ENCODE data around the gene ULBP2. TPM values are rescaled to one million over a fixed set of nuclear protein-coding genes. Genes with fewer than 3 reads are reported as not detected.
A peak's percentile ranks its signal among the peaks of the same experiment; 100 is the strongest.
"Not testable (repeated sequence)": the region's sequence is repeated elsewhere in the genome, so short reads cannot be mapped to it uniquely, and the experiment has no call there.

ULBP2 gene
- total RNA-seq, 2 donors from 2014 or later = 2.8 to 3.7 TPM

- no peak for ATAC-seq
Measured at GRCh38 chr6:149978610-149979009, 36.8 kb downstream of the ULBP2 start.

GRCh38 chr6:149979293-149979692 is 37.5 kb downstream of the ULBP2 start:
- no peak overlapping the region for H3K4me3 Mint-ChIP-seq
- peaks cover 8% of the 10 kb centered on the region for H3K36me3 Mint-ChIP-seq (ENCODE audit: low read depth)
- DNase-seq = no peak
- no peak for ATAC-seq
- H3K4me1 Mint-ChIP-seq = peaks cover 16% of the 10 kb centered on the region
- peaks cover 82% of the 10 kb centered on the region for H3K27me3 Mint-ChIP-seq
- no peaks in the 10 kb centered on the region for H3K9me3 ChIP-seq (ENCODE audit: control insufficient read depth, low read length, poor library complexity, severe bottlenecking)
- H3K27ac Mint-ChIP-seq = no peak overlapping the region

More at GRCh38 chr6:149978610-149979009, 36.8 kb downstream of the ULBP2 start:
- DNase-seq = no peak
- H3K27ac Mint-ChIP-seq = no peak overlapping the region
- peaks cover 8% of the 10 kb centered on the region for H3K36me3 Mint-ChIP-seq (ENCODE audit: low read depth)
- H3K4me1 Mint-ChIP-seq = peaks cover 20% of the 10 kb centered on the region
- peaks cover 87% of the 10 kb centered on the region for H3K27me3 Mint-ChIP-seq
- H3K9me3 ChIP-seq (ENCODE audit: control insufficient read depth, low read length, poor library complexity, severe bottlenecking) = no peaks in the 10 kb centered on the region
- no peak overlapping the region for H3K4me3 Mint-ChIP-seq

DNA sequence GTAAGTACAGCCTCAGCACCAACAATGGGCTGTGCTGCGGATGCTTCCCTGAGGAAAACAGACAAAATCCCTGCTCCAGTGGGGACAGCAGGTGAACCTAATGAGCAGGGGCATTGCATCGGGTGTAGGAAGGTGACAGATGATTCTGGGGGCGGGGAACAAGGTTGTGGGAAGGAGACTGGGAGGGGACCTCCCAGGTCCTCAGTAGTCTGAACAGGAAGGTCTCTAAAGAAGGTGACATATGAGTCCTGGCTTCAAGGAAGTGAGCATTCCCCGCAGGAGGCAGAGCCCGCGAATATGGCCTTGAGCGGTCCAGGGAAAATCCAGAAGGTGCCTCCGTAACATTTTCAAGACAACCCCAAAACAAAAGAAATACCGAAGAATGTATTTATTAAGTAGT is 41.3 kb downstream of the ULBP2 start:
- DNase-seq (no peak), ATAC-seq (no peak)
- peaks cover 6% of the 10 kb centered on the region for H3K9me3 ChIP-seq (ENCODE audit: control insufficient read depth, low read length, poor library complexity, severe bottlenecking)
- Mint-ChIP-seq H3K36me3 (ENCODE audit: low read depth) (peaks cover 8% of the 10 kb centered on the region), H3K27ac (no peak overlapping the region), H3K4me1 (peaks cover 13% of the 10 kb centered on the region), H3K4me3 (no peak overlapping the region), H3K27me3 (peaks cover 70% of the 10 kb centered on the region)

GRCh38 chr6:149984773-149985172 is 43.0 kb downstream of the ULBP2 start:
- peaks cover 8% of the 10 kb centered on the region for H3K9me3 ChIP-seq (ENCODE audit: control insufficient read depth, low read length, poor library complexity, severe bottlenecking)
- Mint-ChIP-seq H3K36me3 (ENCODE audit: low read depth) (peaks cover 10% of the 10 kb centered on the region), H3K4me1 (peaks cover 20% of the 10 kb centered on the region), H3K4me3 (no peak overlapping the region), H3K27me3 (peaks cover 66% of the 10 kb centered on the region), H3K27ac (no peak overlapping the region)
- DNase-seq = no peak
- ATAC-seq = no peak

DNA sequence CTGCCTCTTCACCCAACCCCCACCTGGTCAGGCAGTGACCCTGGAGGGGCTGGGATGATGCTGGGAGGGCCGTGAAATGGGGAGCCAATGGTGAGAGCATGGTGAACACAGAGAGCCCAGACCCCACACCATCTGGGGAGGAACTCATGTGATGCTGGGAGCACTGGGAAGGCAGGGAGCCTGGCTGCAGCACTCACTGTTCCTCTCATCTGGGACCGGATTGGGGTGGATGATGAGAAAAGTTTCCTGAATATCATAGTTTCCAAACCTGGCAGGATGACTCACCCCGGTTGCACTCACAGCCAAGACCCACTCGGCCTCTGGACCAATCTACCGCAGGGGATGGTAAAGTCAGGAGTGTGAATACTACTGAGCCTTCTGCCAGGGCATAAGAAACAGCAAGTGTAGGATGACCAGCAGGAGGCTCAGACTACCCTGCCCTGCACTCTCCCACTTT is 43.7 kb downstream of the ULBP2 start:
- ATAC-seq (no peak), DNase-seq (no peak)
- H3K27me3 Mint-ChIP-seq = peaks cover 67% of the 10 kb centered on the region
- H3K9me3 ChIP-seq (ENCODE audit: control insufficient read depth, low read length, poor library complexity, severe bottlenecking) = peaks cover 8% of the 10 kb centered on the region
- H3K4me1 Mint-ChIP-seq = peaks cover 27% of the 10 kb centered on the region
- H3K27ac Mint-ChIP-seq = no peak overlapping the region
- peaks cover 9% of the 10 kb centered on the region for H3K36me3 Mint-ChIP-seq (ENCODE audit: low read depth)
- no peak overlapping the region for H3K4me3 Mint-ChIP-seq

- DNase-seq (no peak), ATAC-seq (no peak)
- Mint-ChIP-seq H3K27me3 (peaks cover 77% of the 10 kb centered on the region), H3K27ac (no peak overlapping the region), H3K36me3 (ENCODE audit: low read depth) (peaks cover 10% of the 10 kb centered on the region), H3K4me1 (peaks cover 31% of the 10 kb centered on the region), H3K4me3 (no peak overlapping the region)
- peaks cover 8% of the 10 kb centered on the region for H3K9me3 ChIP-seq (ENCODE audit: control insufficient read depth, low read length, poor library complexity, severe bottlenecking)
Measured at GRCh38 chr6:149987602-149988107, 45.8 kb downstream of the ULBP2 start.

DNA sequence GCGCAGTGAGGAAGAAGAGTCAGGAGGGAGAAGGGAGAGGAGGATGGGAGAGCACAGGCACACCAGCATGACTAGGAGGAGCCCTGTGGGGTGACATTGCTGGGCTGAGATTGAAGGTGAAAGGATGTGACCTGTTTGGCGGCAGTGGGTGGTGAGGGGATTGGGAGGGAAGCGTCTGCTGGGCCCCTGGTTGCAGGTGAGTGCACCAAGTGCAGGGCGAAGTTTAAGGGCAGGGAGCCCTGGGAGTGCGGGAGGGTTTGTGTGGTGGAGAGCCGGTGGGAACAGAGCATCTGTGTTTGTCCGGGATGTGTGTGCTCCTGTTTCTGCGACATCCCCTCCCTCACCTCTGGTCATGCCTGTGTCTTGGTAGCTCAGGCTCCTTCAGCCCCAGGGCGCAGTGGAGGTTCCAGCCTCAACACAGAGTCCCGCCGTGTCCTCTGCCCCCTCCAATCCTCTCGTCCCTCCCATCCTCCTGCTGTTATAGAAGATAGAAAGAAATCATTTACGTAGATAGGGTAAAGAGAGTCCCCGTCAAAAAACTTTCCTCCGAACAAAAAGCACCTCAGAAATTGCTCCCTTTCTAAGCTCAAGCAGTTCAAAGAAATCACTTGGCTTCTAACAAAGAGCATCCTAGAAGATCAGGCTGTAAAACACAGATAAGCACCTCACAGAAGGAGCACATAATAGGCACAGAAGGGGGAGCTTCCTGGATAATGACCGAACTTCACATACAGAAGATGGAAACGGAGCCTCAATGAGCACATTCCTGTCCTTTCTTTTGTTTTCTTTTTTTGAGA is 46.9 kb downstream of the ULBP2 start:
- H3K9me3 ChIP-seq (ENCODE audit: control insufficient read depth, low read length, poor library complexity, severe bottlenecking) = peaks cover 8% of the 10 kb centered on the region
- H3K27me3 Mint-ChIP-seq = peaks cover 79% of the 10 kb centered on the region
- H3K4me3 Mint-ChIP-seq = peak overlapping the region; percentile 45
- peak overlapping the region; percentile 74 for H3K27ac Mint-ChIP-seq
- peaks cover 10% of the 10 kb centered on the region for H3K36me3 Mint-ChIP-seq (ENCODE audit: low read depth)
- ATAC-seq = no peak
- H3K4me1 Mint-ChIP-seq = peaks cover 26% of the 10 kb centered on the region
- no peak for DNase-seq

GRCh38 chr6:149990212-149990660 is 48.4 kb downstream of the ULBP2 start:
- peak overlapping the region; percentile 91 for H3K4me3 Mint-ChIP-seq
- DNase-seq (no peak), ATAC-seq (peak; percentile 15)
- H3K9me3 ChIP-seq (ENCODE audit: control insufficient read depth, low read length, poor library complexity, severe bottlenecking) = peaks cover 8% of the 10 kb centered on the region
- peaks cover 82% of the 10 kb centered on the region for H3K27me3 Mint-ChIP-seq
- H3K27ac Mint-ChIP-seq = peak overlapping the region; percentile 74
- H3K4me1 Mint-ChIP-seq = peaks cover 26% of the 10 kb centered on the region
- peaks cover 10% of the 10 kb centered on the region for H3K36me3 Mint-ChIP-seq (ENCODE audit: low read depth)

- Mint-ChIP-seq H3K36me3 (ENCODE audit: low read depth) (peaks cover 10% of the 10 kb centered on the region), H3K4me3 (peak overlapping the region; percentile 91), H3K4me1 (peaks cover 26% of the 10 kb centered on the region), H3K27me3 (peaks cover 81% of the 10 kb centered on the region), H3K27ac (peak overlapping the region; percentile 74)
- ATAC-seq (peak; percentile 74), DNase-seq (peak in 1 of 3 donors; percentile 26)
- H3K9me3 ChIP-seq (ENCODE audit: control insufficient read depth, low read length, poor library complexity, severe bottlenecking) = peaks cover 8% of the 10 kb centered on the region
Measured at GRCh38 chr6:149990661-149991471, 49.1 kb downstream of the ULBP2 start.

GRCh38 chr6:149991472-149991795 is 49.6 kb downstream of the ULBP2 start:
- Mint-ChIP-seq H3K4me1 (peaks cover 26% of the 10 kb centered on the region), H3K4me3 (peak overlapping the region; percentile 91), H3K36me3 (ENCODE audit: low read depth) (peaks cover 10% of the 10 kb centered on the region), H3K27me3 (peaks cover 81% of the 10 kb centered on the region), H3K27ac (peak overlapping the region; percentile 74)
- H3K9me3 ChIP-seq (ENCODE audit: control insufficient read depth, low read length, poor library complexity, severe bottlenecking); DNase-seq: not testable (repeated sequence)
- ATAC-seq = peak; percentile 57

- peaks cover 81% of the 10 kb centered on the region for H3K27me3 Mint-ChIP-seq
- no peak for ATAC-seq
- H3K36me3 Mint-ChIP-seq (ENCODE audit: low read depth) = peaks cover 10% of the 10 kb centered on the region
- H3K9me3 ChIP-seq (ENCODE audit: control insufficient read depth, low read length, poor library complexity, severe bottlenecking) = peaks cover 8% of the 10 kb centered on the region
- peaks cover 26% of the 10 kb centered on the region for H3K4me1 Mint-ChIP-seq
- H3K27ac Mint-ChIP-seq = peak overlapping the region; percentile 74
- H3K4me3 Mint-ChIP-seq = peak overlapping the region; percentile 91
- DNase-seq = no peak
Measured at GRCh38 chr6:149991838-149992237, 50.0 kb downstream of the ULBP2 start.

GRCh38 chr6:149995235-149995750 is 53.5 kb downstream of the ULBP2 start:
- no peak overlapping the region for H3K27ac Mint-ChIP-seq
- H3K27me3 Mint-ChIP-seq = peaks cover 83% of the 10 kb centered on the region

DNA sequence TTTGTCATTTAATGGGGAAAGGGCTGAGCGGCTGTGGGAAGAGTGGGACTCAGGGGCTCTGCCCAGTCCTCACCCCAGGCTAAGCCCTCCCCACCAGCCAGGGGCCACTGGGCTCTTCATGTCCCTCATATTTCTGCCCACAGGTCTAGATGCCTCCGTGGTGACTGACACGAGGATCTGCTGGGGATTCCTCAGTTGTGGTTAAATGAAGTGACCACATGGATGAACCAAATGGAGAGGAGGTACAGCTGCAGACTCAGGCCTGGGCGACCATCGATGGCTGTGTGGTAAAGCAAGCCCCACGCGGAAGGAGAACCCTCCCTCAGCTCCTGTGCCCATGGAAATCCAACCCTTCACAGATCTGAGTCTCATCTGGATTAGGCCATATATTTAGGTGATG is 54.2 kb downstream of the ULBP2 start:
- H3K9me3 ChIP-seq (ENCODE audit: control insufficient read depth, low read length, poor library complexity, severe bottlenecking) = no peaks in the 10 kb centered on the region
- peaks cover 13% of the 10 kb centered on the region for H3K4me1 Mint-ChIP-seq
- DNase-seq = no peak
- H3K36me3 Mint-ChIP-seq (ENCODE audit: low read depth) = peaks cover 10% of the 10 kb centered on the region
- no peak overlapping the region for H3K4me3 Mint-ChIP-seq
- ATAC-seq = no peak
- H3K27me3 Mint-ChIP-seq = peaks cover 83% of the 10 kb centered on the region
- no peak overlapping the region for H3K27ac Mint-ChIP-seq

More at GRCh38 chr6:149995235-149995750, 53.5 kb downstream of the ULBP2 start:
- peaks cover 10% of the 10 kb centered on the region for H3K36me3 Mint-ChIP-seq (ENCODE audit: low read depth)
- DNase-seq (no peak), ATAC-seq (no peak)
- H3K4me1 Mint-ChIP-seq = peaks cover 14% of the 10 kb centered on the region
- H3K9me3 ChIP-seq (ENCODE audit: control insufficient read depth, low read length, poor library complexity, severe bottlenecking) = no peaks in the 10 kb centered on the region
- no peak overlapping the region for H3K4me3 Mint-ChIP-seq
